Measurements from ENCODE around the gene UCHL3.

- TF ChIP-seq, protein P1, sequence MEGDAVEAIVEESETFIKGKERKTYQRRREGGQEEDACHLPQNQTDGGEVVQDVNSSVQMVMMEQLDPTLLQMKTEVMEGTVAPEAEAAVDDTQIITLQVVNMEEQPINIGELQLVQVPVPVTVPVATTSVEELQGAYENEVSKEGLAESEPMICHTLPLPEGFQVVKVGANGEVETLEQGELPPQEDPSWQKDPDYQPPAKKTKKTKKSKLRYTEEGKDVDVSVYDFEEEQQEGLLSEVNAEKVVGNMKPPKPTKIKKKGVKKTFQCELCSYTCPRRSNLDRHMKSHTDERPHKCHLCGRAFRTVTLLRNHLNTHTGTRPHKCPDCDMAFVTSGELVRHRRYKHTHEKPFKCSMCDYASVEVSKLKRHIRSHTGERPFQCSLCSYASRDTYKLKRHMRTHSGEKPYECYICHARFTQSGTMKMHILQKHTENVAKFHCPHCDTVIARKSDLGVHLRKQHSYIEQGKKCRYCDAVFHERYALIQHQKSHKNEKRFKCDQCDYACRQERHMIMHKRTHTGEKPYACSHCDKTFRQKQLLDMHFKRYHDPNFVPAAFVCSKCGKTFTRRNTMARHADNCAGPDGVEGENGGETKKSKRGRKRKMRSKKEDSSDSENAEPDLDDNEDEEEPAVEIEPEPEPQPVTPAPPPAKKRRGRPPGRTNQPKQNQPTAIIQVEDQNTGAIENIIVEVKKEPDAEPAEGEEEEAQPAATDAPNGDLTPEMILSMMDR (IDR thresholded peaks at IDR 0.05; ENCODE audit: low read length), result no peak
- TF ChIP-seq EZH2 (optimal IDR thresholded peaks at IDR 0.05; ENCODE audit: low read depth, low read length), result no peak
These were observed 87.7 kb downstream of the UCHL3 start for GRCh38 chr13:75637181-75637750.

Data from MM.1S (cell line).